Endodermal cell (in vitro differentiated cells): ENCODE results near the gene LGALS12. TPM values are rescaled to one million over a fixed set of nuclear protein-coding genes. Genes with fewer than 3 reads are reported as not detected.
A peak's percentile ranks its signal among the peaks of the same experiment; 100 is the strongest.

Experiments
- DNase-seq: peaks from one replicate; pipeline ENCODE4 v3.0.0-alpha.2; 2017
- H3K27ac ChIP-seq: 2 replicates; pipeline ENCODE4 v1.5.1; 2013; ENCODE audit warnings: mild to moderate bottlenecking, low read depth, low read length, moderate library complexity
- H3K27me3 ChIP-seq: 2 replicates; pipeline ENCODE4 v1.6.1; 2013; ENCODE audit warnings: mild to moderate bottlenecking, low read length, moderate library complexity; ENCODE audit not compliant: insufficient read depth, control insufficient read depth, poor library complexity, severe bottlenecking
- H3K36me3 ChIP-seq: 2 replicates; pipeline ENCODE4 v1.7.0; 2013; ENCODE audit warnings: mild to moderate bottlenecking, low read length, moderate library complexity; ENCODE audit not compliant: control insufficient read depth, insufficient read depth
- H3K4me1 ChIP-seq: one replicate; pipeline ENCODE4 v1.7.0; 2013; ENCODE audit warnings: low read length; ENCODE audit not compliant: control insufficient read depth, insufficient read depth
- H3K4me3 ChIP-seq: 2 replicates; pipeline ENCODE4 v1.5.1; 2013; ENCODE audit warnings: mild to moderate bottlenecking, low read length, moderate library complexity
- H3K9ac ChIP-seq: 2 replicates; pipeline ENCODE4 v1.6.1; 2013; ENCODE audit warnings: mild to moderate bottlenecking, low read length, moderate library complexity; ENCODE audit not compliant: poor library complexity, severe bottlenecking; ENCODE audit errors: extremely low read depth
- H3K9me3 ChIP-seq: 2 replicates; pipeline ENCODE4 v1.6.1; 2013; ENCODE audit warnings: mild to moderate bottlenecking, low read length, moderate library complexity; ENCODE audit not compliant: control insufficient read depth
- H3K27ac Mint-ChIP-seq: 2 replicates; pipeline ENCODE4 v1.8.0; 2020; ENCODE audit warnings: mixed read lengths
- H3K27me3 Mint-ChIP-seq: 2 replicates; pipeline ENCODE4 v1.8.0; 2021; ENCODE audit warnings: mild to moderate bottlenecking, mixed read lengths; ENCODE audit not compliant: insufficient read depth
- H3K36me3 Mint-ChIP-seq: 2 replicates; pipeline ENCODE4 v1.8.0; 2020; ENCODE audit warnings: low read depth, mixed read lengths
- H3K4me1 Mint-ChIP-seq: 2 replicates; pipeline ENCODE4 v1.8.0; 2020; ENCODE audit warnings: mixed read lengths
- H3K4me3 Mint-ChIP-seq: 2 replicates; pipeline ENCODE4 v1.8.0; 2020; ENCODE audit warnings: mild to moderate bottlenecking, moderate library complexity, mixed read lengths
- H3K9me3 Mint-ChIP-seq: 2 replicates; pipeline ENCODE4 v1.8.0; 2020; ENCODE audit warnings: mild to moderate bottlenecking, mixed read lengths
- WGBS, 2 experiments: methylation state at CpG; one replicate each; pipeline versions ENCODE4 v1.1.5 to v1.1.7; 2013; ENCODE audit warnings: missing lambda C conversion rate in 2 of 2, mixed read lengths in 1 of 2; ENCODE audit not compliant: insufficient coverage in 1 of 2, insufficient read length in 1 of 2; 5-methylcytosine and 5-hydroxymethylcytosine counted together
- total RNA-seq, 2 donors: library from RNA; stranded (reverse); fragmentation: NEBNext Ultra II Directional in 1 of 2; extraction: Animal tissue kit (Norgen Biotek cat#: 25700) in 1 of 2; gene quantifications; 2 replicates in 1 of 2; 3 replicates in 1 of 2; pipeline ENCODE4 v1.2.1, GENCODE V29; 2021
- TF ChIP-seq, protein P1 (sequence below): fragments of 200-600 bp; sonication (generic); conservative IDR thresholded peaks from 2 replicates; pipeline ENCODE4 v1.5.0; 2021; ENCODE audit warnings: antibody characterized with exemption, mild to moderate bottlenecking

LGALS12 gene
- total RNA-seq, 2 donors from 2014 or later = 6.7 to 15.9 TPM

DNA sequence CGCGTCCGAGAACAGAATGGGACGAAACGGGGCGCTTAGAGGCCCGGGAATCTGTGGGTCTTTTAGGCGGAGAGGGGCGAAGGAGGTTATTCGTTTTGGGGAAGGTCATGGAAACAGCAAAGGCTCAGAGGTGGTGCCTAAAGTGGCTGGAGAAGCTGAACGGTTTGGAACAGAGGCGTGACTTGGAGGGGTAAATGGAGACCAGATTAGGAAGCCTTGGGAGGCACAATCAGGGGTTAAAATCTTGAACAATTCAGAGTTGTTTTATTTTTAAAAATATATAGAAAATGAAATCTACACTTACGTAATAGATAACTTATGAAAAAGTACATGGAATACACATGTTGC lies 14.7 kb upstream of the LGALS12 start:
- Mint-ChIP-seq H3K4me3 (peak overlapping the region; percentile 79), H3K9me3 (peaks cover 22% of the 10 kb centered on the region), H3K4me1 (peaks cover 27% of the 10 kb centered on the region), H3K27ac (peak overlapping the region; percentile 93), H3K36me3 (peaks cover 17% of the 10 kb centered on the region), H3K27me3 (peaks cover 7% of the 10 kb centered on the region)
- 73 to 77% methylated on average over 3 to 13 of the region's 13 CpGs for WGBS, 2 experiments
- no peaks in the 10 kb centered on the region for H3K4me1 ChIP-seq
- no peak overlapping the region for H3K9ac ChIP-seq
- peaks cover 53% of the 10 kb centered on the region for H3K9me3 ChIP-seq
- no peaks in the 10 kb centered on the region for H3K27me3 ChIP-seq
- TF ChIP-seq, protein P1, sequence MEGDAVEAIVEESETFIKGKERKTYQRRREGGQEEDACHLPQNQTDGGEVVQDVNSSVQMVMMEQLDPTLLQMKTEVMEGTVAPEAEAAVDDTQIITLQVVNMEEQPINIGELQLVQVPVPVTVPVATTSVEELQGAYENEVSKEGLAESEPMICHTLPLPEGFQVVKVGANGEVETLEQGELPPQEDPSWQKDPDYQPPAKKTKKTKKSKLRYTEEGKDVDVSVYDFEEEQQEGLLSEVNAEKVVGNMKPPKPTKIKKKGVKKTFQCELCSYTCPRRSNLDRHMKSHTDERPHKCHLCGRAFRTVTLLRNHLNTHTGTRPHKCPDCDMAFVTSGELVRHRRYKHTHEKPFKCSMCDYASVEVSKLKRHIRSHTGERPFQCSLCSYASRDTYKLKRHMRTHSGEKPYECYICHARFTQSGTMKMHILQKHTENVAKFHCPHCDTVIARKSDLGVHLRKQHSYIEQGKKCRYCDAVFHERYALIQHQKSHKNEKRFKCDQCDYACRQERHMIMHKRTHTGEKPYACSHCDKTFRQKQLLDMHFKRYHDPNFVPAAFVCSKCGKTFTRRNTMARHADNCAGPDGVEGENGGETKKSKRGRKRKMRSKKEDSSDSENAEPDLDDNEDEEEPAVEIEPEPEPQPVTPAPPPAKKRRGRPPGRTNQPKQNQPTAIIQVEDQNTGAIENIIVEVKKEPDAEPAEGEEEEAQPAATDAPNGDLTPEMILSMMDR = no peak
- H3K4me3 ChIP-seq = peak overlapping the region; percentile 64
- H3K36me3 ChIP-seq = no peaks in the 10 kb centered on the region
- H3K27ac ChIP-seq = no peak overlapping the region
- no peak for DNase-seq

DNA sequence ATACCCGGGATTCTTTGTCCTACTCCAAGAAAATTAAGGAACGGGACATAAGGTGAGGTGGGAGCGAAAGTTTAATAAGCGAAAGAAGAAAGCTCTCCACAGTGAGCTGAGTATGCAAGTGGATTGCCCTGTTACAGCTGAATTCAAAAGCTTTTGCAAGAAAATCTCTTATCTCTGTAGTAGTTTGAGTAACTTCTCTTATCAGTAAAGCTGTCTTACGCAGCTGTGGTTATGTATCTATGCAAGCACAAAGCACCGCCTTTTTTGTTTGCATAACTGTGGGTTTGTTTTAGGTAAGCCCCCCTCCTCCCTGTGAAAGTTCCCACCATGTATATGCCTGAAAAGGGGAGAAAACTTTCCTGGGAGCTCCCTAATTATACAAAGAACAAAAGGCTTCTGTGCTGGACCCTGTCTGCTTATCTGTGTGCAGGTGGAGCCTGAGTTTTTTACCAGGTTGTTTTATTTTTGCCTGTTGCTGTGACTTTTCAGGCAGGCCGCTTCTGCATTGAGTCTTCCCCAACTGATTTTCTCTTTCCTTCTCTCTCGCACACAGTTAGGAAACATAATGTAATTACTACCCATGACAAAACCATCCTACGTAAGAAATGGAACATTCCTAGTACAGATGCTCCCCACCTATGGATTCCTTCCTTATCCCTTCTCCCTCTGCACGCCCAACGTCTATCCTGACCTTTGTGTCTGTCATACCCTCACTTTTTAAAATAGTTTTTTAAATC lies 14.1 kb upstream of the LGALS12 start:
- peaks cover 7% of the 10 kb centered on the region for H3K27me3 Mint-ChIP-seq

GRCh38 chr11:63492441-63492840 lies 13.4 kb upstream of the LGALS12 start:
- Mint-ChIP-seq H3K9me3 (peaks cover 24% of the 10 kb centered on the region), H3K27me3 (peaks cover 6% of the 10 kb centered on the region), H3K4me1 (peaks cover 27% of the 10 kb centered on the region), H3K4me3 (peak overlapping the region; percentile 79), H3K36me3 (peaks cover 10% of the 10 kb centered on the region), H3K27ac (no peak overlapping the region)
- Histone ChIP-seq H3K4me3 (peak overlapping the region; percentile 64), H3K27me3 (no peaks in the 10 kb centered on the region), H3K9me3 (peaks cover 57% of the 10 kb centered on the region), H3K27ac (no peak overlapping the region), H3K4me1 (no peaks in the 10 kb centered on the region), H3K36me3 (no peaks in the 10 kb centered on the region), H3K9ac (no peak overlapping the region)
- 100% methylated on average over 1 of the region's 1 CpG; no CpG with 5 or more reads in 1 of the 2 experiments for WGBS, 2 experiments
- no peak for DNase-seq
- TF ChIP-seq, protein P1 = no peak

More for the DNA sequence above, 14.1 kb upstream of the LGALS12 start:
- Histone ChIP-seq H3K9me3 (peaks cover 53% of the 10 kb centered on the region), H3K4me3 (peak overlapping the region; percentile 64), H3K27ac (no peak overlapping the region), H3K36me3 (no peaks in the 10 kb centered on the region), H3K9ac (no peak overlapping the region), H3K27me3 (no peaks in the 10 kb centered on the region), H3K4me1 (no peaks in the 10 kb centered on the region)
- DNase-seq = no peak
- Mint-ChIP-seq H3K27ac (peak overlapping the region; percentile 93), H3K9me3 (peaks cover 18% of the 10 kb centered on the region), H3K4me3 (peak overlapping the region; percentile 79), H3K4me1 (peaks cover 27% of the 10 kb centered on the region), H3K36me3 (peaks cover 11% of the 10 kb centered on the region)
- TF ChIP-seq, protein P1 = no peak
- 83 to 85% methylated on average over 5 to 11 of the region's 11 CpGs for WGBS, 2 experiments
